ENCODE results near the gene DLG1.

Gene DLG1

GRCh38 chr3:197012540-197012883, 285.9 kb downstream of the DLG1 start:
- DNase-seq (ENCODE audit: low spot score) = no peak

- DNase-seq (ENCODE audit: low spot score) = no peak
These were observed 286.5 kb downstream of the DLG1 start for GRCh38 chr3:197011780-197012539.

GRCh38 chr3:197010556-197011351, 287.7 kb downstream of the DLG1 start:
- DNase-seq (ENCODE audit: low spot score) = no peak

- no peak for DNase-seq (ENCODE audit: low spot score)
These were observed 288.8 kb downstream of the DLG1 start for GRCh38 chr3:197009532-197010019.

GRCh38 chr3:197008436-197009209, 289.8 kb downstream of the DLG1 start:
- DNase-seq (ENCODE audit: low spot score) = no peak

GRCh38 chr3:197007953-197008352, 290.5 kb downstream of the DLG1 start:
- DNase-seq (ENCODE audit: low spot score) = no peak

GRCh38 chr3:197007296-197007940, 291.0 kb downstream of the DLG1 start:
- DNase-seq (ENCODE audit: low spot score) = no peak

- DNase-seq (ENCODE audit: low spot score) = no peak
These were observed 291.6 kb downstream of the DLG1 start for GRCh38 chr3:197006860-197007259.

GRCh38 chr3:197006446-197006845, 292.0 kb downstream of the DLG1 start:
- no peak for DNase-seq (ENCODE audit: low spot score)

- peak; percentile 69 for DNase-seq (ENCODE audit: low spot score)
These were observed 294.7 kb downstream of the DLG1 start for GRCh38 chr3:197003461-197004385.

- DNase-seq (ENCODE audit: low spot score) = peak; percentile 82
These were observed 295.5 kb downstream of the DLG1 start for GRCh38 chr3:197002701-197003454.

- peak; percentile 76 for DNase-seq (ENCODE audit: low spot score)
These were observed 296.3 kb downstream of the DLG1 start for GRCh38 chr3:197001972-197002700.

GRCh38 chr3:197001106-197001971, 297.1 kb downstream of the DLG1 start:
- DNase-seq (ENCODE audit: low spot score) = peak; percentile 59

GRCh38 chr3:197000211-197000610, 298.2 kb downstream of the DLG1 start:
- peak; percentile 36 for DNase-seq (ENCODE audit: low spot score)

GRCh38 chr3:196998966-196999760, 299.2 kb downstream of the DLG1 start:
- DNase-seq (ENCODE audit: low spot score) = peak; percentile 44

- peak; percentile 60 for DNase-seq (ENCODE audit: low spot score)
These were observed 301.1 kb downstream of the DLG1 start for GRCh38 chr3:196997311-196997710.

GRCh38 chr3:196996454-196997265, 301.8 kb downstream of the DLG1 start:
- DNase-seq (ENCODE audit: low spot score) = peak; percentile 57
